Kidney epithelial cell (primary cell): Measurements from ENCODE around the gene ZNF407. TPM values are rescaled to one million over a fixed set of nuclear protein-coding genes. Genes with fewer than 3 reads are reported as not detected.

Source experiments
- DNase-seq: peaks from one replicate; pipeline ENCODE4 v3.0.0-alpha.2; 2010; ENCODE audit warnings: low read depth
- H3K27me3 ChIP-seq: 2 replicates; pipeline ENCODE4 v1.6.0; 2011; ENCODE audit warnings: low read length; ENCODE audit not compliant: control insufficient read depth, insufficient read depth
- H3K36me3 ChIP-seq: 2 replicates; pipeline ENCODE4 v1.5.1; 2011; ENCODE audit warnings: low read length; ENCODE audit not compliant: control insufficient read depth, insufficient read depth
- H3K4me3 ChIP-seq: 2 replicates; pipeline ENCODE4 v1.5.1; 2011; ENCODE audit warnings: low read depth, mild to moderate bottlenecking, control low read depth, low read length
- total RNA-seq: library from RNA; depleted of rRNA; stranded (reverse); fragments of >200 nt; gene quantifications from 2 replicates; pipeline ENCODE4 v1.2.3, GENCODE V29; 2015
- TF ChIP-seq, protein P1 (sequence below): IDR thresholded peaks from 2 replicates; pipeline ENCODE4 v1.5.1; 2011; ENCODE audit warnings: mild to moderate bottlenecking, moderate library complexity, low read length, control low read depth, inconsistent platforms; ENCODE audit not compliant: insufficient read depth, poor library complexity, severe bottlenecking

Gene ZNF407
- total RNA-seq, 1 donor from 2014 or later, result 8.2 TPM

DNA sequence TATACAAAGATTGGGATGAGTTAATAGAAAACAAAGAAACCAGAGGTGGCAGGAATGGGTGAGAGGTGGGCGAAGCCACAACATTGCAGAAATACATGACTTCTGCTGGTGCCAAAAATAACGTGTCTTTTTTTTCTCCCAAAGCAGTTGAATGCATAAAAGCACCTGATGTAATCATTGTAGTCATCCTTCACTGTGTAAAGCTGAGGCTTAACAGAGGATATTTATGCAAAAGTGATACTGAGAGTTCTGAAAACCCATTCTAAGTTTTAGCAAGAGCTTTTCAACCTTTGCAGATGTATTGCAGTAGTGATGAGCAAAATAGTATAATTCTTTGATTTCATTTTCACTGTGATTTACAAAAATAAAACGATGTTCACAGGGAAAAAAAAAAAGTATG, 438.3 kb downstream of the ZNF407 start:
- no peak for DNase-seq
- no peaks in the 10 kb centered on the region for H3K27me3 ChIP-seq
- TF ChIP-seq, protein P1, sequence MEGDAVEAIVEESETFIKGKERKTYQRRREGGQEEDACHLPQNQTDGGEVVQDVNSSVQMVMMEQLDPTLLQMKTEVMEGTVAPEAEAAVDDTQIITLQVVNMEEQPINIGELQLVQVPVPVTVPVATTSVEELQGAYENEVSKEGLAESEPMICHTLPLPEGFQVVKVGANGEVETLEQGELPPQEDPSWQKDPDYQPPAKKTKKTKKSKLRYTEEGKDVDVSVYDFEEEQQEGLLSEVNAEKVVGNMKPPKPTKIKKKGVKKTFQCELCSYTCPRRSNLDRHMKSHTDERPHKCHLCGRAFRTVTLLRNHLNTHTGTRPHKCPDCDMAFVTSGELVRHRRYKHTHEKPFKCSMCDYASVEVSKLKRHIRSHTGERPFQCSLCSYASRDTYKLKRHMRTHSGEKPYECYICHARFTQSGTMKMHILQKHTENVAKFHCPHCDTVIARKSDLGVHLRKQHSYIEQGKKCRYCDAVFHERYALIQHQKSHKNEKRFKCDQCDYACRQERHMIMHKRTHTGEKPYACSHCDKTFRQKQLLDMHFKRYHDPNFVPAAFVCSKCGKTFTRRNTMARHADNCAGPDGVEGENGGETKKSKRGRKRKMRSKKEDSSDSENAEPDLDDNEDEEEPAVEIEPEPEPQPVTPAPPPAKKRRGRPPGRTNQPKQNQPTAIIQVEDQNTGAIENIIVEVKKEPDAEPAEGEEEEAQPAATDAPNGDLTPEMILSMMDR, result no peak
- H3K36me3 ChIP-seq, result no peaks in the 10 kb centered on the region
- no peak overlapping the region for H3K4me3 ChIP-seq

DNA sequence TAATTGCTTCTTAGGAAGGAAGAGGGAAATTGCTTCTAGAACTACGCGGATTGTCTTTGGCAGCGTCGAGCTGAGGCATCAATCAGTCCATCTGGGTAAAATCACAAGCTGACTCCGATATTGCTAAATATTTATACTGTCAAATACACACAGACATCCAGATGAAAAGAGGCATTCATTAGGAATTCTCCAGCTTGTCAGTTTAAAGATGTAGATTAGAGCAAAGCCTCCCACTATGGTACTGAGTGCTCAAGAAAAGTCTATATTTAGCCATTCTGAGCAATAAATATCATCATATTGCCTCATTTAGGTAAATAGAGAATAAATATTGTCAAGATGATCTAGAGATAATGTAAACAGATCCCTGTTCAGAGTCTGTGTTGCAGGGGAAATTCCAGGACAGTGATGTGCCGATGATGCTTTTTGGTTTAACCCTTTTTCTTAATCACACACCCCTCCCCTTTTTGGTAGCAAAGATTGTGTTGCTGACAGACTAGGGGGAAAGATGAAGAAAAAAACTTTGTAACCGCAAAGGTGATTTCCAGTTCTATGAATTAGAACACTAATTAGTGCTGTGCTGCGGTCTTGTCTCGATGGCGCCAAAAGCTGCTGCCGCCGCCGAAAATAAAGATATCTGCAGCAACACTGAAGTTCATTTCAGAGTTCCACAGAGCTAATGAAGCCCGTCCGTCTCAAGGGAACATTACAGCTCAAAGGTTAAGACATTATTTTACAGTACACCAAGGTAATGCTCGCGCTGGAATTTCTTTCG, 439.4 kb downstream of the ZNF407 start:
- H3K4me3 ChIP-seq, result no peak overlapping the region
- DNase-seq, result no peak
- H3K27me3 ChIP-seq, result no peaks in the 10 kb centered on the region
- TF ChIP-seq, protein P1, result no peak
- H3K36me3 ChIP-seq, result no peaks in the 10 kb centered on the region

DNA sequence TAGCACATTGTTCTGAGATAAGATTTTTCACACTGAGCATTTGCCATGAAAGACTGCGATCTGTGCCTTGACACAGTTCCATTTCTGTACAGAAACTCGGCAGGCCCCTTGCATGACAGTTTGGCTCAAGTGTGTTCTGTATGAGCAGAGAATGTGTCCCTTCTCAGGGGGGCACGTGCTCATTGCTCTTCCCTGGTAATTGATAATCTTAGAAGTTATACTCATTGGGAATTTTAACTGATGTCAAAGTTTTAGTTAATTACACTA, 440.0 kb downstream of the ZNF407 start:
- Histone ChIP-seq H3K4me3 (no peak overlapping the region), H3K27me3 (no peaks in the 10 kb centered on the region), H3K36me3 (no peaks in the 10 kb centered on the region)
- no peak for DNase-seq
- TF ChIP-seq, protein P1, result no peak

DNA sequence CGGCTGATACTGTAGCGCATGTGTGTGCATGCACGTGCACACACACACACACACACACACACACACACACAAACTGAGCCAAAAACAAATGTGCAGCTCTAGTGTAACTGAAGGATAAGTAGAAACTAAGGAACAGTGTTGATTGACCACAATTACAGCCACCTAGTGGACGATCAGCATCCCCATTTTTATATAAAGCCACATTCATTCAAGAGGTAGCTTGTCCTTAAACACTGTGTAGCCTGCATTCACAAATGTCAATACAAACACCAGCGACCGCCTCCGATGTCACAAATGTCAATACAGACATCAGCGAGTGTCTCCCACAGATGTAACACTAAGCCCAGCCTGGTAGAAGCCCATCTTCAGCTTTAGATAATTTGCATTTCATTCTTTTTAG, 443.9 kb downstream of the ZNF407 start:
- H3K4me3 ChIP-seq, result no peak overlapping the region
- TF ChIP-seq, protein P1, result peak; percentile 41
- H3K36me3 ChIP-seq, result no peaks in the 10 kb centered on the region
- H3K27me3 ChIP-seq, result no peaks in the 10 kb centered on the region
- no peak for DNase-seq

DNA sequence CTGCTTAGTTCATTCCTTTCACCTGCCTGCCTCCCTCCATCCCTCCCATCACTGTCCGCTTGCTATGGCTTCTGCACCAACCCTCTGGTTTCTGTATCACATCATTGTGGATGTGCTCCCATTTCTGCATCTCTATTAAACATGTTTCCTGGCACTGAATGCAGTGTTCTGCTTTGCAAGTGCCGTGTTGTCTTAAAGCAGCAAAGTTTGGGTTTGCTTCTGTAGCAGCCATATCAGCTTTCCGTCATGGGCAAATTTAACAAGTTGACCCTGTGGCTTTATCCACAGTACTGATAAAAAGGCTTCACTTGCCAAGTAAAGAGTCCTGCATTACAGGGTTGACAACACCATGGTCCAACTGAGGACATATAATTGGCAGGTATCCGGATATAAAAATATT, 445.8 kb downstream of the ZNF407 start:
- Histone ChIP-seq H3K36me3 (no peaks in the 10 kb centered on the region), H3K4me3 (no peak overlapping the region), H3K27me3 (no peaks in the 10 kb centered on the region)
- no peak for DNase-seq
- TF ChIP-seq, protein P1, result no peak

DNA sequence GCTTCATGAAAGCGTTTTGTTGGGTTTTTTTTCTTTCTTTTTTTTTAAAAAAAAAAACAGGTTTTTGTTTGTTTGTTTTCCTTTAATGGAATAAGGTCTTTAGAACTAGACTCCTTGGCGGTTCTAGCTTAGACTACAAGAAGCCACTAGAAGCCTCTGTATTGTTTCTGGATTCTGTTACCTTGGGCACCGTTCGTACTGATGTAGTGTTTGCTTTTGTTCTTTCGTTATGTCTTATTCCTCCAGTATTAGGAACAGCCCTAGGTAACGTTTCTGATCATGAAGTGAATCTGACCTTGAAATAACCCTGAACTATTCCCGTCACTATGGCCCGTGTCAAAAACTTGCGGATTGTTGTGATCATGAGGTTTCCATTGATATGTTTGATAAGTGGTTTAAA, 446.6 kb downstream of the ZNF407 start:
- TF ChIP-seq, protein P1, result no peak
- no peak for DNase-seq
- Histone ChIP-seq H3K4me3 (no peak overlapping the region), H3K36me3 (no peaks in the 10 kb centered on the region), H3K27me3 (no peaks in the 10 kb centered on the region)
